Measurements from ENCODE around the gene CSGALNACT2.
"Not testable (repeated sequence)": the region's sequence is repeated elsewhere in the genome, so short reads cannot be mapped to it uniquely, and the experiment has no call there.

The CSGALNACT2 gene

GRCh38 chr10:43125274-43125845, 12.9 kb upstream of the CSGALNACT2 start:
- no peak for DNase-seq

DNA sequence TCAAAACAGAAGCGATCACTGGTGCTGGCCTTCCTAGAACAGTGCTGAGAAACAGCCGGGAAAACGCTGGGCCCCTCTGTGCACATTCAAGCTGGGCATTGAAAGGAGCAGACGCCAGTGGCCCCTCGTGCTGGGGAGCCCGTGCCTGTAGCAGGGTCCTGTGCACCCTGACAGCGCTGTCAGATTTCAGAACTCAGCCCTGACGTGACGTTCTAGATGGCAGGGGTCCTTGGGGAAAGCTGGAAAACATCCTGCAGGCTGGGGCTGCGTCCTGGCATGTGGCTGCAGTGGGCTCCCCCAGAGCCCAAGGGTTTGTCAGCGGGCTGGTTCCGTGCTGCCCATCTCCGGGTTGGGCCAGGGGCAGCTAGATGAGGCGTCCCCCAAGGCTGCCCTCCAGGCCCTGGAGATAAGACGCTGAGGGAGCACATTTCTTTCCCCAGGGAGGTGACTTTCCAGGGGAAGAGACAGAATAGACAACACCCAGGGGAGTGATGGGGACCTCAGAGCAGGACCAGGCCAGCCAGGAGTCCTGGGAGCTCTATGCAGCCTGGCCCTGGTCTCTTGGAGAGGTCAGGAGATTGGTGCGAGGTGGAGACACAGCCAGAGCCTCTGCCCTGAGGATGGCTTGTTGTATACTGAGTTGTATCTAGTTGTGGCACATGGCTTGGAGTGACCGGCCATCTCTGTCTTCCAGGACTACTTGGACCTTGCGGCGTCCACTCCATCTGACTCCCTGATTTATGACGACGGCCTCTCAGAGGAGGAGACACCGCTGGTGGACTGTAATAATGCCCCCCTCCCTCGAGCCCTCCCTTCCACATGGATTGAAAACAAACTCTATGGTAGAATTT, 12.1 kb upstream of the CSGALNACT2 start:
- no peak for DNase-seq

DNA sequence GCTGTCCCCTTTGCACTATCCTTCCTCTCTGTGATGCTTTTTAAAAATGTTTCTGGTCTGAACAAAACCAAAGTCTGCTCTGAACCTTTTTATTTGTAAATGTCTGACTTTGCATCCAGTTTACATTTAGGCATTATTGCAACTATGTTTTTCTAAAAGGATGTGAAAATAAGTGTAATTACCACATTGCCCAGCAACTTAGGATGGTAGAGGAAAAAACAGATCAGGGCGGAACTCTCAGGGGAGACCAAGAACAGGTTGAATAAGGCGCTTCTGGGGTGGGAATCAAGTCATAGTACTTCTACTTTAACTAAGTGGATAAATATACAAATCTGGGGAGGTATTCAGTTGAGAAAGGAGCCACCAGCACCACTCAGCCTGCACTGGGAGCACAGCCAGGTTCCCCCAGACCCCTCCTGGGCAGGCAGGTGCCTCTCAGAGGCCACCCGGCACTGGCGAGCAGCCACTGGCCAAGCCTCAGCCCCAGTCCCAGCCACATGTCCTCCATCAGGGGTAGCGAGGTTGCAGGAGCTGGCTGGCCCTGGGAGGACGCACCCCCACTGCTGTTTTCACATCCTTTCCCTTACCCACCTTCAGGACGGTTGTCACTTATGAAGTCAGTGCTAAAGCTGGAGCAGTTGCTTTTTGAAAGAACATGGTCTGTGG, 11.4 kb upstream of the CSGALNACT2 start:
- no peak for DNase-seq

GRCh38 chr10:43127442-43127841, 10.8 kb upstream of the CSGALNACT2 start:
- no peak for DNase-seq

DNA sequence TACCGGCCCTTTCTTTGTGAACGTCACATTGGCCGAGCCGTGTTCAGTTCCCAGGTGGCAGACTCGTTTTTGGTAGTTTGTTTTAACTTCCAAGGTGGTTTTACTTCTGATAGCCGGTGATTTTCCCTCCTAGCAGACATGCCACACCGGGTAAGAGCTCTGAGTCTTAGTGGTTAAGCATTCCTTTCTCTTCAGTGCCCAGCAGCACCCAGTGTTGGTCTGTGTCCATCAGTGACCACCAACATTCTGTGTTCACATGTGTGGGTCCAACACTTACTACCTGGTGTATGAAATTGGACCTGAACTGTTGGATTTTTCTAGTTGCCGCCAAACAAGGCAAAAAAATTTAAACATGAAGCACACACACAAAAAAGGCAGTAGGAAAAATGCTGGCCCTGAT, 9.9 kb upstream of the CSGALNACT2 start:
- no peak for DNase-seq

DNA sequence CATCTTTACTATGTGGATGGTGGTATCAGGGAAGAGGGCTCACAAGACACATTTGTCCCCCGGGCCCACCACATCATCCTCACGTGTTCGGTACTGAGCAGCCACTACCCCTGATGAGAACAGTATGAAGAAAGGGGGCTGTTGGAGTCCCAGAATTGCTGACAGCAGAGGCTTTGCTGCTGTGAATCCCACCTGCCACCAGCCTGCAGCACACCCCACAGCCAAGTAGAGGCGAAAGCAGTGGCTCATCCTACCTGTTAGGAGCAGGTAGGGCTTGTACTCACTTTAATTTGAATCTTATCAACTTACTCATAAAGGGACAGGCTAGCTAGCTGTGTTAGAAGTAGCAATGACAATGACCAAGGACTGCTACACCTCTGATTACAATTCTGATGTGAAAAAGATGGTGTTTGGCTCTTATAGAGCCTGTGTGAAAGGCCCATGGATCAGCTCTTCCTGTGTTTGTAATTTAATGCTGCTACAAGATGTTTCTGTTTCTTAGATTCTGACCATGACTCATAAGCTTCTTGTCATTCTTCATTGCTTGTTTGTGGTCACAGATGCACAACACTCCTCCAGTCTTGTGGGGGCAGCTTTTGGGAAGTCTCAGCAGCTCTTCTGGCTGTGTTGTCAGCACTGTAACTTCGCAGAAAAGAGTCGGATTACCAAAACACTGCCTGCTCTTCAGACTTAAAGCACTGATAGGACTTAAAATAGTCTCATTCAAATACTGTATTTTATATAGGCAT, 9.1 kb upstream of the CSGALNACT2 start:
- no peak for DNase-seq

DNA sequence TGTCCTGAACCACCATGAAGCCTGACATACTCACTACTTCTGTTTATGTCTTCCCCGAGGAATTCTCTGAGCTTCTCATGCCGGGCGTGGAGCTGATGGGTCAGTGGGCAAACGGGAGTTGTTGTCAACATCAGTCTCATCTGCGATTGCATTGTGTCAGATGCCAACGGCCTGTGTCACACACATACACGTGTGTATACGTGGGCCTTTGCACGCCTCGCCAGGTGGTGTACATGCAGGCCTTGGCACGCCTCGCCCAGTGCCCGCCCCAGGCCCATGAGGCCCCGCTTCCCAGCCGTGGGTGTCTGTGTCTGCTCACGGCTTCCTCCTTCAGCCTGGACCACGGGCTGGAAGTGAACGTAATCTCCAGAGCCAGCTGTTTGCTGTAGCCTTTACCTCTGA, 7.5 kb upstream of the CSGALNACT2 start:
- DNase-seq, result no peak

GRCh38 chr10:43131256-43131655, 7.0 kb upstream of the CSGALNACT2 start:
- no peak for DNase-seq

- DNase-seq, result no peak
These were observed 6.3 kb upstream of the CSGALNACT2 start for GRCh38 chr10:43131906-43132305.

DNA sequence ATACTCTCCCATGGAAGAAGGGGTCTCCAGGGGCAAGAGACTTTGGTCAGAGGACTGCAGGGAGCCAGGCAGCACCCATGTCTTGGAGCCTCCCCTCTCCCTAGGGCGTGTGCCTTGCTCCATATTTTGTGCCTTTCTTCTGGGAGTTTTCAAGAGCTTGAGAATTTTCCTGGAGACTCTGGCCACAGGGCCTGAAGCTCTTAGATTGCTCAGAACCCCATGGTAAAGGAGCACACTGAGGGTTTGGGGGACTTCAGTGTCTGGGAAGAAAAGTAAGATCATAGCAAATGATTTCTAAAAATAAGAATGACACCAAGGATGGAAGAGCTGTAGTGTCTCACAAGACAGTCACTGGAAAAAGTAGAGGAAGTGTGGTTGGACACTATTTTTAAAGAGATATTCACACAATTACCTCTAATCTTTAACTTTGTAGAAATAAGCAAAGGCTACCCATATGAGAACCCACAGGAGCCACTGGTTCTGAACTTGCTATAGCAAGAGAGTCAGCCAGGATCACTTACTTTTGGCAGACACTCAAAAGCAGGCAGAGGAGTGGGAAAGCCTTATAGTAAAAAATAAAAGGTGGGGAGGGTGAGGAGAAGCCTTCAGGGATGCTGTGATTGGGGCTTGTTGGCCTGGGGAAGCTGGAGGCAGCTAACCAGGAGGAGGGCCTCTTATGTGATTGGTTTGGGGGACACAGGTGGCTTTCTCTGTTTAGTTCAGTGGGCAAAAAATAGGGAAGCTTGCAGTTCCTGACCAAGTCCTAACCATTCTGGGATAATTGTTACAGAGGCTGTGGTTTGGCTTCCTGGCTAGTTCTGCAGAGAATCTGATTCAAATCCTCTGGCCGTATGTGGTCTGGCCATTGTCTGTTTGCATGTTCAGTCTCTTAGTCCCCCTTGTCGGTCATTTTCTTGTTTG, 5.1 kb upstream of the CSGALNACT2 start:
- DNase-seq, result no peak

GRCh38 chr10:43134126-43134905, 3.9 kb upstream of the CSGALNACT2 start:
- DNase-seq, result no peak

GRCh38 chr10:43135064-43135463, 3.2 kb upstream of the CSGALNACT2 start:
- DNase-seq, result no peak

DNA sequence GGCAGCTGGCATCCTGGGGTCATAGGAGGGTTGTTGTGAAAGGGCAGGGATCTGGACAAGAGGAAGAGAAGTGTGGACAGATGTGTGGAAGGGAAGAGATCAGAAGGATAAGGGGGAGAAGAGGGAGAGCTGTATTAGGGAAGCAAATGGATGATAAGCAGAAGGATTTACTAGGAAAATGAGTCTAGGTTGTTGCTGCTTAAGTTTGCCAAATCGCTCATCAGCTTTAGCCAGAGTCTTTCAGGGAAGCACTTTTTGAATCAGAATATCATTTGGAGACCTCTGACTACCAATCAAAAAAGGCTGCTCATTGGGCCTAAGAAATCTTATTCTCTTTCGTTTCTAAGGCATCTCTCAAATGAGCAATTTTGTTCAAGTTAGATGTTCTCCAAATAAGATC, 2.6 kb upstream of the CSGALNACT2 start:
- DNase-seq, result no peak

DNA sequence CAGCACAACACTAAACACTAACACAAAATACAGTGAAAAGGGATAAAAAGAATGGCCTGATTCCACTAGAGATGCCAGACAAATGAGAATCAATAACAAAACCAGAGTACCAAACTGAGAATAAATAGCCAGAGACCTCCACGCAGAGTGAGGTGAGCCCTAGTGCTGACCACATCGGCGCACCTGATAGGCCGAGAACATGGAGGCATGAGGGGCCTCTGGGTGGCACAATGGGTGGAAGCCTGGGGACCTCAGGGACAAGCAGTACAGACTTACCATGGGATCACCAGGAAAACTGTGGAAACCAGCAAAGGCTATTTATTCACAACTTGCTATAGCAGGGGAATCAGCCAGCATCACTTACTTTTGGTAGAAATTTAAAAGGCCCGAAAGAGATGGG, 1.8 kb upstream of the CSGALNACT2 start:
- no peak for DNase-seq

- no peak for DNase-seq
These were observed 1.1 kb upstream of the CSGALNACT2 start for GRCh38 chr10:43136995-43137716.

DNA sequence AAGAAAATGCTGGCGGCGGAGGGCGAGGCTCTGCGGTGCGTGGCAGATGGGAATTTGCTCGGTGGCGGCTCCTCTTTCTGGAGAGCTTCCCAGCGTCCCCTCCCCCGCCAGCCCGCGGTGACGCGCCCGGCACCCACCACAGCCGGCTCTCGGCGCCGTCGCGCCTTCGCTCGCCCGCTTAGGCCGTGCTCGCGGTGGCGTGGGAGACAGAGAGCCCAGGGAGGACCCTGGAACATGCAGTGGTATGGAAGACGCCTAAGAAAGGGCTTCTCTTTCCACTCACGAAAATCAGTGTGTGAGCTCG, 576 bp upstream of the CSGALNACT2 start:
- DNase-seq, result peak; percentile 38

GRCh38 chr10:43138757-43139241, 554 bp downstream of the CSGALNACT2 start:
- DNase-seq, result peak; percentile 42

GRCh38 chr10:43141421-43141820, 3.2 kb downstream of the CSGALNACT2 start:
- DNase-seq, result no peak

DNA sequence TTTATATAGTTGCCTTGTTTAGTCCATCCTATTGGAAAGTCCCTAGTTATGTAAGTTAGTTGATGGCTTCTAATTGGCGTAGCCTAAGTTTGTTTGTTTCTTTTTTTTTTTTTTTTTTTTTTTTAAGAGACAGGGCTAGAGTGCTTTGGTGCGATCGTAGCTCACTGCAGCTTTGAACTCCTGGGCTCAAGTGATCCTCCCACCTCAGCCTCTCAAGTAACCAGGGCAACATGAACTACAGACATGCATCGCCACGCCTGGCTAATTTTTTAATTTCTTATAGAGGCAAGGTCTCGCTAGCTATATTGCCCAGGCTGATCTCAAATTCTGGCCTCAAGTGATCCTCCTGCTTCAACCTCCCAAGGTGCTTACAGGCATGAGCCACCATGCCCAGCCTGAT, 7.1 kb downstream of the CSGALNACT2 start:
- DNase-seq, result no peak

- DNase-seq, result not testable (repeated sequence)
These were observed 7.7 kb downstream of the CSGALNACT2 start for GRCh38 chr10:43145936-43146335.

DNA sequence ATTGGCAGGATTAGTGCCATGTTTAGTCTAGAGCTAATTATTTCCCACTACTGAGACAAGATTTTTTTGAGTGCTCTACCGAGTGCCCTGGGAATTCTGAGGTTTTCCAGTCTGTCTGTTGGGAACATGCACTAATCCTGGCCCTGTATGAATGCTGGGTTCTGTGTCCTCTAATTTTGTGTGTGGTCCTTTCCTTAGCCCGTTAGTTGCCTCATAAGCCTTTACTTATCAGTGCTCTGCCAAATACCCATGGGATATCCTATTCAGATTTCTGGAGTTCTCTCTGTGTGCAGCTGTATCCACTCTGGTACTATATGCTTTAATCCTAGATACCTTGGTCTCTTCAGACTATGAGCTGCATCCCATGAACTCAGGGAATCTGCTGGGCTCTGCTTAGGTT, 13.1 kb downstream of the CSGALNACT2 start:
- no peak for DNase-seq
